ENCODE results near the gene LINS1.

- TF ChIP-seq POLR2A (IDR thresholded peaks at IDR 0.05; ENCODE audit: low read length) (no peak), MYC (IDR thresholded peaks at IDR 0.05; ENCODE audit: borderline replicate concordance, low read length) (no peak), CTCF (IDR thresholded peaks at IDR 0.05) (no peak), REST (IDR thresholded peaks at IDR 0.05) (no peak), KDM5A (IDR thresholded peaks at IDR 0.05) (no peak), KDM1A (IDR thresholded peaks at IDR 0.05; ENCODE audit: low read depth) (no peak), RFX5 (IDR thresholded peaks at IDR 0.05) (no peak), PBX3 (IDR thresholded peaks at IDR 0.05) (no peak), JUN (IDR thresholded peaks at IDR 0.05) (no peak), NPAS2 (CRISPR knock-in tag; IDR thresholded peaks at IDR 0.05; ENCODE audit: borderline replicate concordance) (no peak)
Observed at GRCh38 chr15:100612539-100612938, 10.6 kb upstream of the LINS1 start.
